DND-41 (cell line): ENCODE results near the gene ZNF608.
A peak's percentile ranks its signal among the peaks of the same experiment; 100 is the strongest.

ENCODE experiments used
- ATAC-seq: fragments of 200-7000 bp; cut with Tn5 transposase; 3 replicates; pipeline ENCODE4 v1.9.1; 2021; ENCODE audit warnings: low read depth; ENCODE audit not compliant: insufficient read depth
- DNase-seq: peaks from one replicate; pipeline ENCODE4 v3.0.0-alpha.2; 2020
- H2AFZ ChIP-seq: 2 replicates; pipeline ENCODE4 v1.6.0; 2012; ENCODE audit warnings: low read depth, low read length
- H3K27ac ChIP-seq: 2 replicates; pipeline ENCODE4 v1.5.1; 2012; ENCODE audit warnings: low read length, inconsistent platforms
- H3K27me3 ChIP-seq: fragments of 200-600 bp; sonication (generic); 2 replicates; pipeline ENCODE4 v1.6.0; 2012; ENCODE audit warnings: low read length, mild to moderate bottlenecking, inconsistent platforms; ENCODE audit not compliant: insufficient read depth, poor library complexity
- H3K36me3 ChIP-seq: 2 replicates; pipeline ENCODE4 v1.5.1; 2012; ENCODE audit warnings: low read length, inconsistent platforms; ENCODE audit not compliant: insufficient read depth
- H3K4me1 ChIP-seq: 2 replicates; pipeline ENCODE4 v1.5.1; 2012; ENCODE audit warnings: mild to moderate bottlenecking, low read length; ENCODE audit not compliant: insufficient read depth
- H3K4me2 ChIP-seq: 2 replicates; pipeline ENCODE4 v1.6.0; 2012; ENCODE audit warnings: mild to moderate bottlenecking, moderate library complexity, low read length, inconsistent platforms; ENCODE audit not compliant: insufficient read depth
- H3K4me3 ChIP-seq, 2 experiments: fragments of 200-600 bp in 1 of 2; shearing (Covaris generic) in 1 of 2; 2 replicates each; pipeline ENCODE4 v1.5.1; 2012 to 2016; ENCODE audit warnings: inconsistent platforms in 2 of 2, low read length in 2 of 2, mild to moderate bottlenecking in 2 of 2, low read depth in 1 of 2, moderate library complexity in 1 of 2
- H3K79me2 ChIP-seq: 2 replicates; pipeline ENCODE4 v1.6.0; 2012; ENCODE audit warnings: low read length, inconsistent platforms; ENCODE audit not compliant: insufficient read depth
- H3K9ac ChIP-seq: 2 replicates; pipeline ENCODE4 v1.6.0; 2012; ENCODE audit warnings: low read depth, mild to moderate bottlenecking, inconsistent platforms, low read length, moderate library complexity
- H3K9me3 ChIP-seq: 2 replicates; pipeline ENCODE4 v1.5.1; 2012; ENCODE audit warnings: low read length, moderate library complexity, mild to moderate bottlenecking, inconsistent platforms; ENCODE audit not compliant: insufficient read depth, severe bottlenecking
- H4K20me1 ChIP-seq: 2 replicates; pipeline ENCODE4 v1.6.0; 2012; ENCODE audit warnings: low read length; ENCODE audit not compliant: insufficient read depth
- CTCF ChIP-seq: IDR thresholded peaks from 2 replicates; pipeline ENCODE4 v1.5.1; 2012; ENCODE audit warnings: borderline replicate concordance, low read length, moderate library complexity, mild to moderate bottlenecking; ENCODE audit not compliant: poor library complexity, severe bottlenecking; ENCODE audit errors: extremely low read depth
- EZH2 ChIP-seq: IDR thresholded peaks from 3 replicates; pipeline ENCODE4 v1.6.1; 2012; ENCODE audit warnings: borderline replicate concordance, low read depth, mild to moderate bottlenecking, moderate library complexity, low read length, inconsistent platforms; ENCODE audit not compliant: severe bottlenecking

The ZNF608 gene

GRCh38 chr5:124725622-124726258, 20.7 kb downstream of the ZNF608 start:
- H4K20me1 ChIP-seq: no peaks in the 10 kb centered on the region
- peaks cover 10% of the 10 kb centered on the region; the same call in 1 of the 2 replicates for H3K4me1 ChIP-seq
- H3K9me3 ChIP-seq: no peaks in the 10 kb centered on the region
- TF ChIP-seq EZH2 (no peak), CTCF (no peak)
- H2AFZ ChIP-seq: peak overlapping the region; percentile 24; the same call in 1 of the 2 replicates
- no peaks in the 10 kb centered on the region for H3K27me3 ChIP-seq
- H3K4me3 ChIP-seq: no peak overlapping the region
- DNase-seq (no peak), ATAC-seq (no peak)
- H3K79me2 ChIP-seq: peaks cover 13% of the 10 kb centered on the region
- peak overlapping the region; percentile 71; the same call in 1 of the 2 replicates for H3K27ac ChIP-seq
- H3K9ac ChIP-seq: peak overlapping the region; percentile 52; the same call in 1 of the 2 replicates
- H3K4me2 ChIP-seq: 0 out of 2 replicates have a peak overlapping the region, but pooled peaks have one; percentile 5
- no peaks in the 10 kb centered on the region for H3K36me3 ChIP-seq

- H3K9ac ChIP-seq: peak overlapping the region; percentile 52
- DNase-seq (peak; percentile 11), ATAC-seq (no peak)
- H3K79me2 ChIP-seq: peaks cover 13% of the 10 kb centered on the region
- peaks cover 10% of the 10 kb centered on the region; the same call in 1 of the 2 replicates for H3K4me1 ChIP-seq
- peak overlapping the region; percentile 45; the same call in 1 of the 2 replicates for H3K4me2 ChIP-seq
- H2AFZ ChIP-seq: peak overlapping the region; percentile 60; the same call in 1 of the 2 replicates
- TF ChIP-seq EZH2: no peak
- peak; percentile 46 for TF ChIP-seq CTCF
- H3K36me3 ChIP-seq: no peaks in the 10 kb centered on the region
- H3K27ac ChIP-seq: peak overlapping the region; percentile 71
- peak overlapping the region; percentile 19 to 50; a peak in 3 of 4 replicates for H3K4me3 ChIP-seq
- no peaks in the 10 kb centered on the region for H3K9me3 ChIP-seq
- H4K20me1 ChIP-seq: no peaks in the 10 kb centered on the region
- H3K27me3 ChIP-seq: no peaks in the 10 kb centered on the region
These were observed 21.4 kb downstream of the ZNF608 start for GRCh38 chr5:124725040-124725434.

GRCh38 chr5:124724357-124725039, 21.9 kb downstream of the ZNF608 start:
- no peak for TF ChIP-seq EZH2
- Histone ChIP-seq H3K4me3 (peak overlapping the region; percentile 19 to 50; a peak in 3 of 4 replicates), H3K36me3 (no peaks in the 10 kb centered on the region), H3K4me1 (peaks cover 10% of the 10 kb centered on the region; the same call in 1 of the 2 replicates), H3K9me3 (no peaks in the 10 kb centered on the region), H3K27me3 (no peaks in the 10 kb centered on the region), H3K27ac (peak overlapping the region; percentile 71), H3K4me2 (peak overlapping the region; percentile 45; the same call in 1 of the 2 replicates), H4K20me1 (no peaks in the 10 kb centered on the region), H3K9ac (peak overlapping the region; percentile 52), H3K79me2 (peaks cover 13% of the 10 kb centered on the region), H2AFZ (peak overlapping the region; percentile 60; the same call in 1 of the 2 replicates)
- DNase-seq (no peak), ATAC-seq (no peak)

GRCh38 chr5:124721229-124721735, 25.2 kb downstream of the ZNF608 start:
- Histone ChIP-seq H3K36me3 (no peaks in the 10 kb centered on the region), H3K4me3 (no peak overlapping the region), H4K20me1 (no peaks in the 10 kb centered on the region), H3K27ac (no peak overlapping the region), H3K4me2 (no peak overlapping the region), H3K27me3 (no peaks in the 10 kb centered on the region), H3K9ac (no peak overlapping the region), H2AFZ (no peak overlapping the region), H3K9me3 (no peaks in the 10 kb centered on the region), H3K4me1 (peaks cover 15% of the 10 kb centered on the region; the same call in 1 of the 2 replicates), H3K79me2 (peaks cover 13% of the 10 kb centered on the region)
- no peak for DNase-seq
- no peak for ATAC-seq
- no peak for TF ChIP-seq CTCF
- no peak for TF ChIP-seq EZH2
